Measurements from ENCODE around the gene TRIOBP.

GRCh38 chr22:37678372-37678771 is 18.5 kb upstream of the TRIOBP start:
- TF ChIP-seq CTCF (conservative IDR thresholded peaks at IDR 0.05; ENCODE audit: low read depth, low read length), result no peak
- no peak for TF ChIP-seq RAD21 (IDR thresholded peaks at IDR 0.05; ENCODE audit: low read length)
- no peak for TF ChIP-seq USF2 (IDR thresholded peaks at IDR 0.05; ENCODE audit: low read depth, low read length)
- TF ChIP-seq MAFK (IDR thresholded peaks at IDR 0.05; ENCODE audit: low read depth, low read length), result no peak
- no peak for TF ChIP-seq POLR2A (IDR thresholded peaks at IDR 0.05; ENCODE audit: low read depth, low read length)
- TF ChIP-seq CHD1 (IDR thresholded peaks at IDR 0.05; ENCODE audit: low read depth, low read length), result no peak
- TF ChIP-seq MXI1 (IDR thresholded peaks at IDR 0.05; ENCODE audit: borderline replicate concordance, low read depth, low read length), result no peak
- no peak for TF ChIP-seq RFX5 (IDR thresholded peaks at IDR 0.05; ENCODE audit: low read depth, low read length)
- TF ChIP-seq MAZ (IDR thresholded peaks at IDR 0.05; ENCODE audit: borderline replicate concordance, low read depth, low read length), result no peak
- no peak for TF ChIP-seq SMC3 (IDR thresholded peaks at IDR 0.05; ENCODE audit: low read depth, low read length)

All from IMR-90 (cell line).